Neural cell (in vitro differentiated cells): Measurements from ENCODE around the gene IFT80. TPM values are rescaled to one million over a fixed set of nuclear protein-coding genes. Genes with fewer than 3 reads are reported as not detected.

ENCODE experiments used
- H2AFZ ChIP-seq: fragments of 200-600, 300-800 bp; sonication (generic), shearing (Covaris generic); 2 replicates; pipeline ENCODE4 v1.6.0; 2014; ENCODE audit warnings: low read depth, mild to moderate bottlenecking, antibody characterized with exemption, low read length, moderate library complexity
- H3F3A ChIP-seq: fragments of 200-600 bp; shearing (Covaris generic); 2 replicates; pipeline ENCODE4 v1.6.1; 2016; ENCODE audit warnings: mild to moderate bottlenecking, moderate library complexity, mixed read lengths, antibody characterized with exemption, low read length; ENCODE audit not compliant: insufficient read depth, poor library complexity, severe bottlenecking
- H3K27ac ChIP-seq: fragments of 200-600, 300-800 bp; sonication (generic), shearing (Covaris generic); 2 replicates; pipeline ENCODE4 v1.5.1; 2014; ENCODE audit warnings: mild to moderate bottlenecking, low read length, moderate library complexity
- H3K27me3 ChIP-seq: fragments of 300-800, 200-600 bp; sonication (generic), shearing (Covaris generic); 2 replicates; pipeline ENCODE4 v1.6.0; 2014; ENCODE audit warnings: mild to moderate bottlenecking, low read depth, low read length, moderate library complexity; ENCODE audit not compliant: insufficient read depth
- H3K36me3 ChIP-seq: fragments of 300-800, 200-600 bp; sonication (generic), shearing (Covaris generic); 2 replicates; pipeline ENCODE4 v1.5.1; 2014; ENCODE audit warnings: mild to moderate bottlenecking, antibody characterized with exemption, low read length, moderate library complexity; ENCODE audit not compliant: insufficient read depth
- H3K4me2 ChIP-seq: fragments of 300-800, 200-600 bp; sonication (generic), shearing (Covaris generic); 2 replicates; pipeline ENCODE4 v1.6.0; 2014; ENCODE audit warnings: mild to moderate bottlenecking, low read length
- H3K4me3 ChIP-seq: fragments of 300-800, 200-600 bp; sonication (generic), shearing (Covaris generic); 2 replicates; pipeline ENCODE4 v1.5.1; 2014; ENCODE audit warnings: mild to moderate bottlenecking, low read length, moderate library complexity
- H3K79me2 ChIP-seq: fragments of 200-600 bp; shearing (Covaris generic); replicated peaks from 2 replicates; pipeline ENCODE4 v1.6.0; 2014; ENCODE audit warnings: mild to moderate bottlenecking, low read length, moderate library complexity; ENCODE audit not compliant: insufficient read depth
- H3K9ac ChIP-seq: fragments of 300-800, 200-600 bp; sonication (generic), shearing (Covaris generic); 2 replicates; pipeline ENCODE4 v1.6.1; 2016; ENCODE audit warnings: mild to moderate bottlenecking, low read length, mixed read lengths
- H3K9me2 ChIP-seq: fragments of 200-600 bp; shearing (Covaris generic); 2 replicates; pipeline ENCODE4 v1.6.1; 2016; ENCODE audit warnings: mild to moderate bottlenecking, low read length, mixed read lengths; ENCODE audit not compliant: insufficient read depth
- H3K9me3 ChIP-seq: fragments of 200-600, 300-800 bp; sonication (generic), shearing (Covaris generic); 2 replicates; pipeline ENCODE4 v1.6.1; 2016; ENCODE audit warnings: mild to moderate bottlenecking, mixed run types, low read length, moderate library complexity, mixed read lengths
- H4K20me1 ChIP-seq: fragments of 200-600 bp; shearing (Covaris generic); 2 replicates; pipeline ENCODE4 v1.6.1; 2016; ENCODE audit warnings: mild to moderate bottlenecking, mixed run types; ENCODE audit not compliant: insufficient read depth
- CTCF ChIP-seq: fragments of 450-650 bp; IDR thresholded peaks from 2 replicates; pipeline ENCODE4 v1.5.1; 2014; ENCODE audit warnings: antibody characterized with exemption, mild to moderate bottlenecking, moderate library complexity; ENCODE audit not compliant: poor library complexity, severe bottlenecking
- EP300 ChIP-seq: fragments of 450-650 bp; conservative IDR thresholded peaks from 2 replicates; pipeline ENCODE4 v1.6.1; 2014; ENCODE audit warnings: antibody characterized with exemption, mild to moderate bottlenecking, moderate library complexity; ENCODE audit not compliant: poor library complexity, severe bottlenecking
- EZH2 ChIP-seq: fragments of 200-600, 300-800 bp; shearing (Covaris generic), sonication (generic); IDR thresholded peaks from 2 replicates; pipeline ENCODE4 v1.6.1; 2014; ENCODE audit warnings: antibody characterized with exemption, low read length, borderline replicate concordance, mild to moderate bottlenecking; ENCODE audit not compliant: insufficient read depth, poor library complexity, severe bottlenecking
- MXI1 ChIP-seq: fragments of 450-650 bp; conservative IDR thresholded peaks from 2 replicates; pipeline ENCODE4 v1.6.1; 2014; ENCODE audit warnings: antibody characterized with exemption, mild to moderate bottlenecking; ENCODE audit not compliant: poor library complexity, severe bottlenecking
- POLR2AphosphoS5 ChIP-seq: IDR thresholded peaks from 2 replicates; pipeline ENCODE4 v1.6.1; 2012
- RAD21 ChIP-seq: fragments of 450-650 bp; conservative IDR thresholded peaks from 2 replicates; pipeline ENCODE4 v1.6.1; 2014; ENCODE audit warnings: antibody characterized with exemption, mild to moderate bottlenecking, moderate library complexity
- SMC3 ChIP-seq: fragments of 450-650 bp; conservative IDR thresholded peaks from 2 replicates; pipeline ENCODE4 v1.6.1; 2014; ENCODE audit warnings: antibody characterized with exemption, mild to moderate bottlenecking, moderate library complexity; ENCODE audit not compliant: poor library complexity
- TAF1 ChIP-seq: IDR thresholded peaks from 2 replicates; pipeline ENCODE4 v1.6.1; 2012; ENCODE audit warnings: low read depth
- polyA plus RNA-seq: library from polyadenylated mRNA; depleted of rRNA; stranded (reverse); fragments of >200 nt; gene quantifications from 2 replicates; pipeline ENCODE4 v1.2.3, GENCODE V29; 2014
- TF ChIP-seq, protein P1 (sequence below): IDR thresholded peaks from 2 replicates; pipeline ENCODE4 v1.6.1; 2012; ENCODE audit warnings: borderline replicate concordance

IFT80 gene
- polyA plus RNA-seq, 1 donor from 2014 or later, result 59.9 TPM

- H4K20me1 ChIP-seq, result no peaks in the 10 kb centered on the region
- H3K27me3 ChIP-seq, result no peaks in the 10 kb centered on the region
- H3K36me3 ChIP-seq, result no peaks in the 10 kb centered on the region
- no peak overlapping the region for H3K27ac ChIP-seq
- no peaks in the 10 kb centered on the region for H3K9me2 ChIP-seq
- H3K4me3 ChIP-seq, result no peak overlapping the region
- H3K9ac ChIP-seq, result no peak overlapping the region
- H2AFZ ChIP-seq, result no peak overlapping the region
- H3K9me3 ChIP-seq, result no peaks in the 10 kb centered on the region
- no peaks in the 10 kb centered on the region for H3F3A ChIP-seq
- no peak overlapping the region for H3K4me2 ChIP-seq
- TF ChIP-seq CTCF (no peak), RAD21 (no peak), MXI1 (no peak), EZH2 (no peak), TAF1 (no peak), SMC3 (no peak), POLR2AphosphoS5 (no peak), EP300 (no peak)
- TF ChIP-seq, protein P1, sequence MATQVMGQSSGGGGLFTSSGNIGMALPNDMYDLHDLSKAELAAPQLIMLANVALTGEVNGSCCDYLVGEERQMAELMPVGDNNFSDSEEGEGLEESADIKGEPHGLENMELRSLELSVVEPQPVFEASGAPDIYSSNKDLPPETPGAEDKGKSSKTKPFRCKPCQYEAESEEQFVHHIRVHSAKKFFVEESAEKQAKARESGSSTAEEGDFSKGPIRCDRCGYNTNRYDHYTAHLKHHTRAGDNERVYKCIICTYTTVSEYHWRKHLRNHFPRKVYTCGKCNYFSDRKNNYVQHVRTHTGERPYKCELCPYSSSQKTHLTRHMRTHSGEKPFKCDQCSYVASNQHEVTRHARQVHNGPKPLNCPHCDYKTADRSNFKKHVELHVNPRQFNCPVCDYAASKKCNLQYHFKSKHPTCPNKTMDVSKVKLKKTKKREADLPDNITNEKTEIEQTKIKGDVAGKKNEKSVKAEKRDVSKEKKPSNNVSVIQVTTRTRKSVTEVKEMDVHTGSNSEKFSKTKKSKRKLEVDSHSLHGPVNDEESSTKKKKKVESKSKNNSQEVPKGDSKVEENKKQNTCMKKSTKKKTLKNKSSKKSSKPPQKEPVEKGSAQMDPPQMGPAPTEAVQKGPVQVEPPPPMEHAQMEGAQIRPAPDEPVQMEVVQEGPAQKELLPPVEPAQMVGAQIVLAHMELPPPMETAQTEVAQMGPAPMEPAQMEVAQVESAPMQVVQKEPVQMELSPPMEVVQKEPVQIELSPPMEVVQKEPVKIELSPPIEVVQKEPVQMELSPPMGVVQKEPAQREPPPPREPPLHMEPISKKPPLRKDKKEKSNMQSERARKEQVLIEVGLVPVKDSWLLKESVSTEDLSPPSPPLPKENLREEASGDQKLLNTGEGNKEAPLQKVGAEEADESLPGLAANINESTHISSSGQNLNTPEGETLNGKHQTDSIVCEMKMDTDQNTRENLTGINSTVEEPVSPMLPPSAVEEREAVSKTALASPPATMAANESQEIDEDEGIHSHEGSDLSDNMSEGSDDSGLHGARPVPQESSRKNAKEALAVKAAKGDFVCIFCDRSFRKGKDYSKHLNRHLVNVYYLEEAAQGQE, result no peak
- H3K79me2 ChIP-seq, result no peaks in the 10 kb centered on the region
These were observed 43.2 kb downstream of the IFT80 start for GRCh38 chr3:160355826-160356225.

GRCh38 chr3:160346511-160346910, 52.5 kb downstream of the IFT80 start:
- H3K4me3 ChIP-seq, result no peak overlapping the region
- H3K9me2 ChIP-seq, result no peaks in the 10 kb centered on the region
- no peak overlapping the region for H3K4me2 ChIP-seq
- H3K27ac ChIP-seq, result no peak overlapping the region
- no peak for TF ChIP-seq RAD21
- no peak for TF ChIP-seq POLR2AphosphoS5
- TF ChIP-seq, protein P1, result no peak
- TF ChIP-seq EZH2, result no peak
- no peak for TF ChIP-seq MXI1
- TF ChIP-seq EP300, result no peak
- no peak for TF ChIP-seq SMC3
- TF ChIP-seq TAF1, result no peak
- no peak for TF ChIP-seq CTCF
- no peaks in the 10 kb centered on the region for H4K20me1 ChIP-seq
- no peaks in the 10 kb centered on the region for H3K9me3 ChIP-seq
- no peaks in the 10 kb centered on the region for H3K36me3 ChIP-seq
- no peaks in the 10 kb centered on the region for H3F3A ChIP-seq
- H3K9ac ChIP-seq, result no peak overlapping the region
- no peaks in the 10 kb centered on the region for H3K27me3 ChIP-seq
- H2AFZ ChIP-seq, result no peak overlapping the region
- H3K79me2 ChIP-seq, result no peaks in the 10 kb centered on the region
